ENCODE results near the gene PIP5KL1.

PIP5KL1 gene

GRCh38 chr9:127947841-127948710, 17.5 kb upstream of the PIP5KL1 start:
- DNase-seq, result no peak

- DNase-seq, result no peak
These were observed 16.2 kb upstream of the PIP5KL1 start for GRCh38 chr9:127946728-127947127.

DNA sequence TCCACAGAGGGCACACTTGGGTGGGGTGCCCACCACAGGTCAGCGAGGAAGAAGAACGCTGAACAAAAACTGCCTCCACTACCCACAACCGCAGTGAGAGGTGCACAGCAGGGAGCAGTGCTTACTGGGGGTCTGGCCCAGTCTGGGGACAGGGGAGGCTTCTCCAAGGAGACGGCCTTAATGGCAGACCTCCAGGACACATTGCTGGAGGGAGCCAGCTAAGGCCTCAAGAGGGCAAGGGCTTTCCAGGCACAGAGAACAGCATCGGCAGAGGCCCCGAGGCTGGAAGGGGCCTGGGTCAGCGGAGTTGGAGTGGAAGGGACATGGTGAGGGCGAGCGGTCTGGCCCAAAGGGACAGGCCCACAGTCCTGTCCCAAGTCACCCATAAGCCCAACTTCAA, 15.4 kb upstream of the PIP5KL1 start:
- DNase-seq, result no peak

DNA sequence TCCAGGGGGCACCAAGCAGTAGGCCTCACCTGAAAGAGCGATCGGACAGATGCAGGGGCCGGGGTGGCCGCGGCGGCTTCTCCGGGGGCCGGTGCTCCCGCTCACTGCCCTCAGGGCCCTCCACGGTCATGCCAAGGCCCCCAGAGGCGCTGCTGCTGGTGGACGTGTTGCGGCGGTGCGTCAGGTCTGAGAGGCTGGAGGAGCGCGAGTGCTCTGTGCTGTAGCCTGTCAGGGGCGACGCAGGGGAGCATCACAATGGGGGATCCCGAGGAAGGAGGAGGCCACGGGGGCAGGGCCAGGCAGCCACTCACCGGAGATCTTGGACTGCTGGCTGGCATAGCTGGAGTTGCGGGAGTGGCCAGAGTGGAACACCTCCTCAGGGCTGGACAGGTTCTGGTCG, 14.8 kb upstream of the PIP5KL1 start:
- no peak for DNase-seq

DNA sequence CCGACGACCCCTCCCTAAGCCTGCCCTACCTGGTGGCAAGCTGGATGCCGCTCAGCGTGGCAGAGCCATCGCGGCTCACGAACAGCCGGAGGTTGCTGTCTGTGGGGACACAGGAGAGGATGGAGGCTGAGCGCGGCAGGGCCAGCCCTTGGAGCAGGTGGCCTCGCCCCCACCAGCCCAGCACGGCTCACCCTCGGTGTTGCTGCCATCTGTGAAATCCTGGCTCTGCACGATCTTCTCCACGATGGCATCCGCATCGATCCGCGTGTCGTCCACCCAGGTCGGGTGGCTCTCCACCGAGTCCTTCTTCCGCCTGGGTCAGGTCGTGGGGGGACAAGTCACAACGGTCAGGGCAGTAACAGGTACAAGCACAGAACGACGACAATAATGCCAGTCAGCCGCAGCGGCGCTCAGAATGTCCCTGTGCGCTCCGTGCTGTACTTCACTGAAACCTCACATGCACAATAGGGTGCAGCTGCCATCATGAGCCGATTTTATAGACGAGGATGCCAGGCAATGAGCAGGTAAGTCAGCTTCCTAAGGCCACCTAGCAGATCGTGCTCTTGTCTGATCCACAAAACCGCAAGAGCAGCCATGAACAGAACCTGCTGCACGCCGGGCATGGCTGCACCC, 14.1 kb upstream of the PIP5KL1 start:
- DNase-seq, result no peak

DNA sequence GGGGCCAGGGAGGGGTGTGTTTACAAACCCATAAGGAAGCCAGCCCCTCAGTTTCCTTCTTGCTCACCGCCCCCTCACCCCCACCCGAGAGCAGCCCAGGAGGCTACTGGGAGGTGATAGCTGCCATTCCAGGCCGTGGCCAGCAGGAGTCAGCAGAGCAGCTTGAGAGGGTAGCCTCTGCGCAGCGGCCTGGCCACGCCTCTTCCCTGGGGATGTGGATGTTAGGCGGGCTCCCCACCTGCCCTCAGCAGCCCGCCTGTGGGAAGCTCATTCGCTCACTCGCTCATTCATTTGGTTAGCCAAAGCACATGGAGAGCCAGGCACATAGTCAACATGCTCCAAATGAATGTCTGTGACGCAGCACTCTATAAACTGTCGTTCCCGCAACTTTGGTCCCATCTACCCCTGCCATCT, 13.2 kb upstream of the PIP5KL1 start:
- peak; percentile 80 for DNase-seq

DNA sequence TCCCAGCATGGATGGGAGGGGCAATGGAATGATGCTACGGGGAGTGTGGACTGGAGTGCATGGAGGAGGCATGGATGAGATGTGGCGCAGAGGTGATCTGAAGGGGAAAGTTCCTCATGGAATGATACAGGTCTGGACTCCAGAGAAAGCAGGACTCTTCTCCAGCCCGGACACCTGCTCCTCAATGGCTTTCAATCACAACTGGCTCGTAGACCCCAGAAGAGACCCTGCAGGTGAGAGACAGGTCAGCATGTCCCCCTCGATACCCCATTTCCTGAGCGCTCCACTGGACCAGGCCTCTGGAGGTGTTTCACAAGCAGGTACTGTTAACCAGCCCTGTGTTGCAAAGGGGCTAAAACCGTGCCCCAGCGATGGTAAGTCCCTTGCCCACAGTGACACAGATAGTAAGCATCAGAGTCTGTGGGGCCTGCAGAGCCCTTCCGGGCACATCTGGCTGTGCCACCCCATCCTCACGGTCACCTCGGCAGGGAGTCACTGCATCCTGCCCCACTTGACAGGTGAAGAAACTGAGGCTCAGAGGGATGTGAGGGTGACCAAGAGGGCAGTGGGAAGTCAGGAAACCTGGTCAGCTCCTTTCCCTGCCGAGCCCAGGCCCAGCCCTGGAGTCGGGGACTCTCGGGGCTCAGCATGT, 12.6 kb upstream of the PIP5KL1 start:
- DNase-seq, result no peak

GRCh38 chr9:127942216-127943010, 11.8 kb upstream of the PIP5KL1 start:
- DNase-seq, result peak; percentile 41

DNA sequence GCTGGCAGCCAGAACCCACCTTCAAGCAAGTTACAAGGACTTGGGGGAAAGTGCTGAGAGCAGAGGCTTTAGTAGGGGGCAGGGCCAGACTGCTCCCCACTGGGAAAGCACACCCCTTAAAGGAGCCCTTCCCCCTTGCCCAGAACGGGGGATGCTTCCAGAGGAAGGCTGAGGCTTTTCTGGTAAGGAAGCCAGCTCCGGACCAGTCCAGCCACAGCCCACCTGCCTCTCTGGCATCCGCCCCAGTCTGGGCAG, 11.3 kb upstream of the PIP5KL1 start:
- DNase-seq, result no peak

GRCh38 chr9:127941062-127941960, 10.7 kb upstream of the PIP5KL1 start:
- no peak for DNase-seq

GRCh38 chr9:127940593-127940992, 10.0 kb upstream of the PIP5KL1 start:
- no peak for DNase-seq

- DNase-seq, result no peak
These were observed 7.7 kb upstream of the PIP5KL1 start for GRCh38 chr9:127938298-127938690.

GRCh38 chr9:127937388-127938297, 7.1 kb upstream of the PIP5KL1 start, which contains the start of gene DPM2:
DPM2 (minus strand) TSS chr9:127937854; CDS start chr9:127937820, 34 bp downstream.
- peak; percentile 79 for DNase-seq

DNA sequence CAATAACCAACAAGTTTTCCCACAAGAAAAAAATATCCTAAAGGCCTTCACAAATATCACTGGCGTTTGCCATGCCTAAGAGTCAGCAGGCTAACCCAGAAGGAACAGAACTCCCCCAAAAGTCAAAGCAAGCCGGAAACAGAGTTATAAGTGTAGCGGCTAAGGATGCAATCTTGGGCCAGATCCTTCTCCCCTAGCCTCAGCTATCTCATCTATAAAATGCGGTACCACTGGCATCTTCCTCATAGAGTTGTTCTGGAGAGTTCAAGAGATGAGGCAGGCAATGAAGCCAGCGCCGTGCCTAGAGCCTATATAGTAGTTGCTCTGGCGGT, 6.4 kb upstream of the PIP5KL1 start:
- DNase-seq, result no peak

- DNase-seq, result no peak
These were observed 5.8 kb upstream of the PIP5KL1 start for GRCh38 chr9:127936347-127936852.

DNA sequence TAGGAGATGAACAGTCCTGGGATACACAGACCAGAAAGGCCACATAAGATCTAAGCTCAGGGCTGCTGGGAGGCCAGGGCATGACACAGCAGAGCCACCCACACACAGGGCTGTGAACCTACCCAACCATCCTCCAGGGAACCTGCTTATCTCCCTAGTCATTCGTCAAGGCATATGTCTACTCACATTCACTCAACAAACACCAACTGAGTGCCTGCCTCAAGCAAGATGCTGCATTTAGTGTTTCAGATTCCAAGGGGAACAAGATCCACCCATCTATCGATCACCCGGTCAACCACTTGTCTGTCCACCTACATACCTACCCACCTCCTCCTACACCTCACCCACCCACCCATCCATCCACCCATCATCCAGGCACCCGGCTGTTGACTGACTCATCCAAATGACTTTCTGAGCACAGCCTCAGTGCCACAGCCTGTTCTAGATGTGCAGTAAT, 5.2 kb upstream of the PIP5KL1 start:
- DNase-seq, result no peak

DNA sequence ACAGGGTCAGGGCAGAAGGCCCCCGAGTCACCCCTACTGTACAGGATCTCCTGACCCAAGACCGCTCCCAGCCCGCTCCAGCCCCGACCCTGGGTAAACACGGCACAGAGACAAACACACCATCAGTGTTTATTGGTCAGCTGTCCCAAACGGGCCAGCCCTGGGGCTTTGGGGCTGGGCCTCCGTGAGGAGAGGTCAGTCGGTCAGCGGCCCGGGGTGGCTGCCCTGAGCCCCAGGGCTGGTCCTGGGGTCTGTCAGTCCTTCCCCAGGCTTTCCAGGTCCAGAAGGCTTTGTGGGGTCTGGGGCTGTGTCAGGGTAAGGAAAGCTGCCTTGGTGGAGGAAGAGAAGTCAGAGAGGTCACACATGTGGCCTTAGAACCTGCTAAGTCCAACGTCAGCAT, 4.4 kb upstream of the PIP5KL1 start:
- DNase-seq, result no peak

DNA sequence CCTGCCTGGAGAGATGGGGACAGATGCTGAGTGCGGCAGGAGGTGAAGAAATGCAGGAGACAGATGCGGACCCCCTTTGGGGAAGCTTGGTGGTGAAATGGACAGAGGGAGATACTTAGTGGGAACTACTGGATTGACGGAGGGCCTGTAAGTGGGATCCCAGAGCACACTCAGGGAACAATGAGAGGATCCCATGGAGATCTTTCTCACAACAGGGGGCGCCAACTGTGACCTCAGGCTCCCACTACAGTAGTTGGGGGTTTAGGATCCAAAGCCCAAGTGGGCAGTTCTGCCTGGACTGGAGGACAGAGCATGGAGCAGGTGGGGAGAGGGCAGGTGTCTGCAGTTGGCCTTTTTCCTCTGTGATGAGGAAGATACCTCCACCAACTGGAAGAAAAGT, 3.7 kb upstream of the PIP5KL1 start:
- DNase-seq, result no peak

DNA sequence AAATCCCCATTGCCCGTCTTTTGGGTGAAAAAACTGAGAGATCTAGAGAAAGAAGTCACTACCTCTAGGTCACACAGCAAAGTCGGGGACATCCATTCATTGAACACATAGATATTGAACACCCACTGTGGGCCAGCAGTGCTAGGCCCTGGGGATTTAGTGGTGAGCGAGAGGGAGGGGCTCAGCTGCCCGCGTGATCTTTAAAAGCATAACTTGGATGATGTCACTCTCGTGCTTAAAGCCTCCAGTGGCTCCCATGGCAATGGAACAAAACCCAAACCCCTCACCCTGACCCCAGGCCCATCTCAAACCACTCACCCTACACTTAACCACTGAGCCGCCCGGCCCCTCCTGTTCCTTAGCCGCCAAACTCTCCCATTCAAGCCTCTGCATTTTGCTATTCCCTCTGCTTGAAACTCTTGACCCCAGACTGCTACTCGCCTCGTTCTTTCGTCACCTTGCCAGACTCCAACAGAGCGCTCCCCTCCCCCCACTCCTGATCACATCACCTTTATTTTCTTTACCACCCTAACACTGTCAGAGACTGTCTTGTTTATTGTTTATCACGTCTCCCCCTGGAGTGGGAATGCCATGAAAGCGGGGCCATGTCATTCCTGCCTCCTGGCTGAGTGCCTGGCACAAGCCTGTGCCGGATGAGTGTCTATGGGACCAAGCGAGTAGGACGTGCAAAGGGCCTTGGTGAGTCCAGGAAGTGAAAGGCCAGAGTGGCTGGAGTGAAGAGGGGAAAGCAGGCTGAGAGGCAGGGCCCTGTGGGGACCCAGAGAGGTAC, 710 bp upstream of the PIP5KL1 start:
- DNase-seq, result no peak

DNA sequence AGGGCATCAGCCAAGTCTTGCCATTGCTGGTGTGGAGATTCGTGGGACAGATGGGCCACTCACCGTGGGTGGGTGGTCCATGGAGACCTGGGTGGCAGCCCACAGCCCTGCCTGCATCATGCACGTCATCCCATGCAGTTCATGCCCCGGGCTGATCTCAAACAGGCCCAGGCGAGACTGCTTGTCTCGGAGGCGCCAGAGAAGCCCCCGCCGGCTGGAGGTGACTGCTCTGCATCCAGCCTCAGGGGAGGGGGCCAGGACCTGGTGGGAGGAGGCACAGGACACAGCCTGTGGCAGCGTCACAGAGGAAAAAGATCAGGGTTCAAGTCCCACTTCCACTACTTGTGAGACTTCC, 975 bp downstream of the PIP5KL1 start:
- DNase-seq, result no peak

Measured in stimulated activated CD4-positive, alpha-beta T cell treated with anti-CD3 and anti-CD28 coated beads, Interleukin-12 subunit alpha, Interleukin-12 subunit beta, amount 100 ng/mL, for 4 hours (primary cell).